HG02870 (cell line): ENCODE data around the gene CREB5.

ENCODE experiments used
- ATAC-seq: cut with Tn5 transposase; IDR thresholded peaks from one replicate; pipeline ENCODE4 v1.9.1; 2021; ENCODE audit warnings: mild to moderate bottlenecking, moderate library complexity; ENCODE audit not compliant: unreplicated experiment

Gene CREB5

DNA sequence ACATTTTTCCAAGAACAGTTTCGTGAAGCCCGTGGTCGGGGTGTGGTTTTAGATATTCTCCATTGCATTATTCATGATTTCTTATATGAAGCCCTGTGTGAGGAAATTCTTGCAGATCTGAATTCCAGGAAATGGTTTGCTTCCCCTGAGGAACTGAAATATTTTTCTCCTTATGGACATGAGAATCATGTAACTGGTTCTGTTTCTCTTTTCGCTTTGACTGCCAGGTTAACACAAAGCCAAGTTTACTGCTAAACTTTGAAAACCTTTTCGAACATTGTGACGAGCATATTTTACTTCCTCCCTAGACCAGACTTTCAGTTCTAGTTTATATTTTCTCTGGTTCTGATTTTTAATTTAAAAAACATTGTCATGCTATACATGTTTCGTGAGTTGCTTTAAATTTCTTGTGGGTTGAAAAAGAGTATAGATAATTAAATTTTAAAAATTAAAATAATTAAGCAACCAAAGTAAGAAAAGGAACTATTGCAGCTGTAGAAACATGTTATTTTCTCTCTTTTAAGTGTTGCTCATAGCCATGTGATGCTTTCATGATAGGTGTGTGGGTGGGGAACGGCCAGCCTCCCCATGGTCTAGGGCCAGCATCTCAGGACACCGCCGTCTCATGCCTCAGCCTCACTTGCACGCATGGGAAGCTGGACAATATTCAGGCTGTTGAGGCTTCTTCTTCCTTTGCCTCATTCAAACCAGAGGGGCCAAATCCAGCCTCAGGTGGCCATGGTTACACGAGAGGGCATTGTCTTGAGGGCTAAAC lies 97.1 kb downstream of the CREB5 start:
- ATAC-seq: peak; percentile 90

DNA sequence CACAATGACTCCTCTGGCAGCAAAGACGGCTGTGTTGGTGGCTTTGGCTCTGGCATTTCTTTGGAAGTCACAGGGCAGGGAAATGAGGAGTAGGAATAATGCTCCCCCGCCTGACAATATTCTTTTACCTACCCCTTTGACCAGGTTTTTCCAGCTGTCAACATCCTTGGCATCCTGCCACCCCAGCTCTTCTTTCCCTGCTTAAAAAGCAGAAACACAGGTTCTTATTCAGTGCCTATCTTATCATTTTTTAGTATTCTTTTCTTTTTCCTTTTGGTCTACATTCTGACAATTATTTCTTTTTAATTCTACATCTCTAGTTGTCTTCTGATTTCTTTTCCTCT lies 97.7 kb downstream of the CREB5 start:
- ATAC-seq: no peak

DNA sequence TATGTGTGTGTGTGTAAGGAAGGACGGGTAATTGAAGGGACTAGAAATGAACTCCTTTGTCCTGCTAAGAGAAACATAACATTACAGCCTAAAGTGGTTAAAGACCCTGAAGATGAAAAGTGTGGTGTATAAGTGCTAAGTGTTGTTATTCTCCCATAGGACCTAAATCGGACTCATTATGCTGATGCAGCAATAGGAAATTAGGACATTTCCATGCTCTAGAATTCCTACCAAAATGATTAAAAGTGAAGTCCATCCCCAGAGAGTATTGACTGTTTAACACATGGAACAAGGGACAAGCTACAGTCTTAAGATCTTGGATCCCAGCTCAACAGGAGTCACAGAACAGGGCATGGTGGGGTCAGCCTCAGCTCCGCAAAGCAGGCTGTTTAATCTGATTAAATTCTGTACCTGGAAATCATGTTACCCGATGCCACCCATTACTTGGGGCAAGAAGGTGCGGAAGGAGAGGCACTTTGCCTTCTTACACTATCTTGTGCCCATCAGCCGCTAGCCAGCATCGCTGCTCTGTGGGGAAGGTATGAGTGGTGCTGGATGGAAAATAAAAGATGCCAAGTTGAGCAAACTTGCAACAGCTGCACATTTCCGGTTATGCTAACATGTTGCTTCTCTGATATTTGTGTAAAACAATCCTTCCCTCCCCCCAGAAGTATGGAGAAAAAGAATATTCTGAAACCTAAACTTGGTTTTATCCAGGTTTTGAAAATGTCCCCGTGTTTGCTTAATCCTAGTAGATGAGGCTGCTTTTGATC lies 100.5 kb downstream of the CREB5 start:
- ATAC-seq: no peak

DNA sequence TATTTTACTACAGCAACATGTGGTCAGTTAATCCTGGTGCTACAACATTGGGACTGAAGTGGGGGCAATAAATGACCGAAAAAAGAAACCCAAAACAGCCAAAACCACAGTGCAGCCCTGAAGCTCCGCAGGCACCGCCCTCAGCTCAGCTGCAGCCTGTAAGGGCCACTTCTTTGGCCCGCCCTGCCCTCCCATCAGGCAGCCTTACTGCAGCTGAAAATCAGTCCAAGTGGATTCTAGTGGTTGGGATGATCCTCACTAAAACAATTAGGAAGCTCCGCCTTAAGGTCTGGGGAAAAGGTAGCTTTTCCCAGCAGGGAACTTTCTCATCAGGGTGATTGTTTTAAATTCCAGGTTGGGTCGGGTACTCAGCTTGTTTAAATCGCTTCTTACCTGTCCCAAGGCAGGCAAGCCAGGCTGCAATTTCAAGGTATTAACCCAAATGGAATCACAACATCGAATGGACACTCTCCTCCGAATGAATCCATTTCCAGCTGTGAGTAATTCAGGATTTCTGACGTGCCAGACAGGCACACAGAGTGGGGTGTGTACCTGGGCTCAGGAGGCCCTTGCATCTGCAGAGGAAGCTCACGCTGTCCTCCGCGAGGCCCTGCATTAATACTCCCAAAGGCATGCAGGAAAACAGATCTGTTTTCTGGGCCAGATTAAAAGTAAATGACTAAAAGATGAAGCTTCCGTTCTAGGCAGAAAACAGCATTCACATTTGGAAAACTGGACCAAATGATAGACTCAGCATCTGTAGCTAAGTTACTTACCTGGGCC lies 104.3 kb downstream of the CREB5 start:
- no peak for ATAC-seq

DNA sequence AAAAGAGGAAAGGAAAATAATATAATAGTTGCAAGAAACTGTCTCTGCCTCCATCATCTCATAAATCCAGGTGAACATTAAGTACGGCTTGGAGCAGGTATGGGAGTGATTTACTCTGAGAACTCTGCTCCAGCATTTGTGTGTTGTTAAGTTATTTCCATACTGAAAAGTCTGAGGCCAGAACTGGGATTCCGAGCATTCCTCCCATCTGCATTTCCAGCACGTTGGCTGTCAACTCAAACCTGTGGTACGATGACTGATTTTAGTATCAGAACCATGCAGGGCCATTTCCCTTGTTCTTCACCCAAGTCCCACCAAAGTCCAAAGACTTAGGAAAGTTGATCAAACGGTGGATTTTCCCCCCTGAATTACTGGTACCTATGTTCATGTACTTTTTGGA lies 104.9 kb downstream of the CREB5 start:
- ATAC-seq: no peak

DNA sequence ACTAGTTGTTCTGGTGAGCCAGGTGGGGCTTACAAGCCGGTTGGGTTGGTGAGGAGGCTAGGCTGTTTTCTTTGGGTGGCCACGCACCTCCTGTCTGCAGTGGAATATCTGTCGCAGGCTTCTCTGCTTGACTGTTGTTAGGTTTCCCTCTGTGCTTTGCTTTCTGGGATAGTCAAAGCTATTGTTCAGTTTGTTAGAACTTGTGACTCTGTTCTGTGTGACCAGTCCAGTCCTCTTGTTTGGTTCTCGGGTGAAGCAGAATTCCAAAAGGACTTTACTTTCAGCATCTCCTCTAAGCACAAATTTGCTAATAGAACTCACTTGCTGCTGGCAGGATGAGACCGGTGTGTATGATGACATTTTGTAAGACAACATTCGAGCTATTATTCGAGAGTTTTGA lies 105.3 kb downstream of the CREB5 start:
- no peak for ATAC-seq

DNA sequence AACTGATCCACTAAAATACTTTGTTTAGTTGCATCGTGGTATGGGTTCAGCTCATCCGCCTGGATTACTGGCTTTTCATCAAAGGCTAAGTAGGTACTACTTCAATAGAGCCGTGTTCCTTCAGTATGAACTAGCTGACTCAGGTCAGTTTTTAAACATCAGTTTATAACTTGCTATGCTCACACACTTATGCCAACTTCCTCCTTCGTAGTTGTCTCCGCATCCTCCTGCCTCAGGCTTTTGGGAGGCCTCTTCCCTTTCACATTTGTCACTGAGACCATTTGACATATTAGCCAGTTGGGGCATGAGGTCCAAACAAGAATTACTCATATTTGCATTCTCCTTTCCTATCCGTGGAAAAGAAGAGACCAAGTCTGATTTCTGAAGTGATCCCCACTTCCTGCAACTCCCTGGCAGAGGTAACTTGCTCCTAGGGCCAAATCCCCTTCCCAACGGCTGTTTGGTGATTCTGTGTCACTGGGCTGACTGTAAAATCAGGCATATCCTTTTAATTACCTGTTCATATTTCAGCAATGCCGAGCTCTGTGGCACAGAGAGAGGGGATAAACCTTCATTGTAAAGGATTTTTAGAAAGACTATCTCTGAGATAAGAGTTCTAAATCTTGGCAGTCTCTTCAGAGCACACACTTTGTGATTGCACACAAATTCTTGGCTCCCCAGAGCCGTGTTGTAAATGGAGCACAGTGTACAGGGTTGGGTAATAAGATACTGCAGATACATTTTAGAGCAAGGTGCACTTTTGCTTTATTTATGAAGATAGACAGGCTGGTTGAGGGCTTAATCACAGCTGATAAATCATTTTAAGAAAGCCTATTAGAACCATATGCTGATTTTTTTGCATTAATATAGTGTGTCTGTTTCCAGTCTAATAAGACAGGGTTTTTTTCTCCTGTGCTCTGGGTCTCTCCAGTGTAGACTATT lies 108.0 kb downstream of the CREB5 start:
- no peak for ATAC-seq

DNA sequence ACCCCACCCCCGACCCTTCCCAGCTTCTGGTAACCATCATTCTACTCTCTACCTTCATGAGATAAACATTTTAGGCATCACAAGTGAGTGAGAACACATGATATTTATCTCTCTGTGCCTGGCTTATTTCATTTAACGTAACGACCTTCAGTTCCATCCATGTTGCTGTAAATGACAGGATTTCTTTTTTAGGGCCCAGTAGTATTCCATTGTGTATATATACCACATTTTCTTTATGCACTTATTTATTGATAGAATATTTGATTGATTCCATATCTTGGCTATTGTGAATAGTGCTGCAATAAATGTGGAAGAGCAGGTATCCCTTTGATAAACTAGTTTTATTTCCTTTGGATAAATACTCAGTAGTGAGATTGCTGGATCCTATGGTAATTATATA lies 112.7 kb downstream of the CREB5 start:
- ATAC-seq: no peak

DNA sequence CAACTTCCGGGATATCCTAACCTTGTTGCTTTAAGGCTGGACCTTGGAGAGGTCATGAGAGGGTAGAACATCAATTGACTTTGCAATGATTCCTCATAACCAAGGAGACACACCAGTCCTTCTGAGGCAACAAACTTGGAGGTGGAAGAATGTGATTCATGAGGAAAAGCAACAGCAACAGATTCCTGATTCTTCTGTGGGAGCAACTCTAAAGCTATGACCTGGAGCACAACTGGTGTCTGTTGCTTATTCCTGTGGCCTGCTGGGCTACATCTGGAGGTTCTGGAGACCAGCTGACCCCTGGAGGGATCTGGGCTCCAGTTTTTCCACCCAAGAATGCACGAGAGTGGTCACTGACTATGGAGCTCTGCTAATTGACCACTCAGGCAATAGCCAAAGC lies 116.6 kb downstream of the CREB5 start:
- ATAC-seq: no peak

DNA sequence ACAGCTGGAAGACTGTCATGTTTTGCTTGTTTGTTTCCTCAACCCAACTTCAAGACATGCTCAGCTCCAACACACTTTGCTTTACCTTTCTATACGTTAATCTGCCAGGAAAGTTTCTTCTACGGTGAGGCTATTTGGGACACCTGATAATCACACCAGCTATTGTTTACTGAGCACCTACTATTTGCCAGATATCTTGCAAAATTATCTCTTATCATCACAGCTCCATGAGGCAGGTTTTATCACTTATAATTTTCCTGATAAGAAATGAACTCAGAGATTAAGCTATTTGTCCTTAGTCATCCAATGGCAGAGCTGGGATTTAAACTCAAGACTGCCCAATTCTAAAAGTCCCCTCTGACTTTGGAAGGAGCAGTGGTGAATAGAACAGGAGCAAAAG lies 117.4 kb downstream of the CREB5 start:
- ATAC-seq: no peak

DNA sequence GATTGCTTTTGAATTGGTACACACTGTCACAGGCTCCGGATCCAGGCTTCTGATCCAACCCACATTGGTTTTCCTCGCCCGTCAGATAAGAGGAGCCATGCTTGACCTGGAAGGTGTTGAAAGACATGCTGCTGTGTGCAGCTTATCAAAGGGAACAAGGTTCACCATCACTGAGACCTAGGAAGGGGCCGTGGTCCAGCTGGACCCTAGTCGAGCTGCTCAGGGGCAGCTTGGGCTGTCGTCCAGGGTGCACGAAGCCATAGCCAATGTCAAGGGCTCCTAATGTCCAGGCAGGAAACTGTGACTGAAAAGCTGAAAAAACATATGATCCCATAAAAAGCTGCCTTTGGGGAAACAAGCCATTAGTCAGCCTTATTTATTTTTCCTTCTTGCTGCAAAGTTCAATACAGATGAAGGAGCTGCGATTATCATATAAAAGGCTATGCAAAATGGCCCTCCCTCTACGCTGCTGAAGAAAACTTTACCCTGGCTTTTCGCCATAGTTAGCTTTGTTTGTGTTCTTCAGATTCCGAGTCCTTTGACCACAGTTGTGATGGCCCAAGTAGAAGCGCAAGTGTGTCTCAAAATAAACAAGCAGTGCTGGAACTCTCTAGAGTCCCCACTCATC lies 118.0 kb downstream of the CREB5 start:
- ATAC-seq: no peak

DNA sequence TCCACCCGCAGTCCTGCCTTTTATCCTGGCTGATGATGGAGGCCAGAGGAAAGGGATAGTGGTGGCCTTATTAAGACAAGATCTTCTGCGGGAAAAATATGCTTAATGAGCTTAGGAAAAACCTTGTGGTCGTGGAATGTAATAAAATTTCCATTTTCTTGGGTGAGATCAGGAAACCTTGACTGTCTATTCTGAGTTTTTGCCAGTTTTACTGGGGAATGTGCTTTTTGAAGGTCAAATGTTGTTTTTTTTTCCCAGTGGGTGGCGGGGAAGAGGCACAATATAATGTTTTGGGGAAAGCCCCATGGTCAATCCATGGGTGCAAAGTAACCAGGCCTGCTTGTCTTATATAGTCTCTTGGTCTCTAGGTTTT lies 118.5 kb downstream of the CREB5 start:
- ATAC-seq: no peak

DNA sequence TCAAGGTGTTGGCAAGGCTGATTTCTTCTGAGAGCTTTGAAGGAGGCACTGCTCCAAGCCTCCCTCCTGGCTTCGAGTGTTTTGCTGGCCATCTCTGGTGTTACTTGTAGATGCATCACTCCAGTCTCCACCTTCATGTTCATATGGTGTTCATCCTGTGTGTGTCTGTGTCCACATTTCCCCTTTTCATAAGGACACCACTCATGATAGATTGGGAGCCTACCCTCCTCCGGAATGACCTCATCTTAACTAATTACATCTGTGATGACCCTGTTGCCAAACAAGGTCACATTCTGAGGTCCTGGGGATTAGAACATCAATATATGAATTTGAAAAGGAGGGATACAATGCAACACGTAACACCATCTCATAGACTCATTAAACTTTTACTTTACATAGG lies 119.0 kb downstream of the CREB5 start:
- no peak for ATAC-seq

DNA sequence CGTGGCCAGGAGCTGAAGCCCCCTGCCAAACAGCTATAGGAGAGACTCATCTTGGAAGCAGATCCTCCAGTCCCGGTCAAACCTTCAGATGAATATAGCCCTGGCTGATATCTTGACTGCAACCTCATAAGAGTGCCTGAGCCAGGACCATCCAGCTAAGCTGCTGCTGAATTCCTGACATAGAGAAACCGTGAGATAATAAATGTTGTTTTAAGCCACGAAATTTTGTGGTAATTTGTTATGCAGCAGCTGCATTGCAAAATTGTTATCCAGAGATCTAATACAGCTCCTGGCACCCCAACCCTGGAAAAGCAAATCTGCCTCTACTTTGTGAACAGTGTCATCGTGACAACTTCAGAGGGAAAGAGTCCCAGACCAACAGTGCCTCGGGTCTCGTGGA lies 119.9 kb downstream of the CREB5 start:
- ATAC-seq: no peak

DNA sequence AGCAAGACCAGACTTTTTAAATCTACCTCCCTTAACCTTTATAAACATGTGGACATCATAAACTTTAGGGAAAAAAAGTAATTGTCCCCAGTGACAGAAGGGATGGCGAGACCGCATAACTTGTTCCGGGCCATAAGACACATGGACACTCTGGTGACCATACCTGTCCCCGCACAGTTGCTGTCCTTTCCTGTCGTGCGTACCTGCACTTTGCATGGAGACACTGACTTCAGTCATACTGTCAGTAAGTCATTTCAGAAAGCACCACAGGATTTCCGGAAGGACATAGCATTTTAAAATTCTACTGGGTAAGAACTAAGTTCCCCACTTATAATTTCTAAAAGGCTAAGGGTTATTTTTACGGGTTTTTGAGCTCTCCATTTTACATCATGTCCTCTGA lies 120.9 kb downstream of the CREB5 start:
- ATAC-seq: no peak

DNA sequence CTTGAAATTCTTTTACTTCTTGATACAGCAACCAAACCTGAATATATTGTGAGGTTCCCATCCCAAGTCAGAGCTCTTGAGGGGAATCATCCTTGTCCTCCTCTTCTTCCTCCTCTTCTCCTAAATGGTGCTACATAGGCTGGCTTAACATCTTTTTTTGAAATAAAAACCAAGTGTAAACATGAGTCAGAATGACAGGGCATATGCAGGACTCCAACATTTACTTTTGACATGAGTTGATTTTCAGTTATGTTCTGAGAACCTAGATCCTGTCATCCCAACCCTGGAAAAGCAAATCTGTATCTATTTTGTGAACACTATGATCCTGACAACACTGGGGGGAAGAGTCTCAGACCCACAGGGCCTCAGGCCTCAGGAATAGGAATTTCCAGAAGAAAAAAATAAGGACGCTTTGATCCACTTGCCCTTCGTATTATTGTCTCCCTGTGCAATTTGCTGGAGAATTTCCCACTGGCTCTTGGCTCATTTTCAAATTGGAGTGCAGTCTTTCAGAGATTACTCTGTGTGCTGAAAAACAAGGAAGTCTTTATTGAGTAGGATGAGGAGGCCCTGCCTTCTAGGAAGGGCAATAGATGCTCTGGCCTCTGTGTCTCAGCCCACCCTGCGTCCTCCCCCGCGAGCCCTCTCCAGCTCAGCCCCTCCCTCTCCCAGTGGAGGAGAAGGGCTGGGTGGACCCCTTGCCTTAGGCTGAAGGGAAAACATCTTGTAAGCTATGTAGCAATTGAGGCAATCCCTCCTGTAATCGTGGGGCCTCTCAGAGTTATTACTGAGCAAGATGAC lies 121.6 kb downstream of the CREB5 start:
- no peak for ATAC-seq

DNA sequence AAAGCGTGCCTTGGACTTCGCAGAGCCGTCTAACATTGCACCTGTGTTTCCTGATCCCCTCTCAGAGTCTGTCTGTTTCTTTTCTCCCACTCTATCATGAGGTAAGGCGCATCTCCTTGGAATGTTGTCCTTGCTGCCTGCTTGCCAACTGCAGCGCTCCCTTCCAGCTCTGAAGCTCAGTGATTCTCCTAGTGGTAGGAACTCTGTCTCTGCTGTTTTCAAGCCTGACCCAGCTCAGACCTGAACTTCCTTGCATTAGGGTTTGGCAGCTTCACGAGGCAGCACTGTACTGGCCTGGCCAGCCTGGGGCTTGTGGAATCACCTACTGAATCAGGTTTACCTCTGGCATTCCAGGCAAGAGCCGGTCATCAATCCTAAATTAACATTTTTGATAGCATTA lies 123.9 kb downstream of the CREB5 start:
- no peak for ATAC-seq

DNA sequence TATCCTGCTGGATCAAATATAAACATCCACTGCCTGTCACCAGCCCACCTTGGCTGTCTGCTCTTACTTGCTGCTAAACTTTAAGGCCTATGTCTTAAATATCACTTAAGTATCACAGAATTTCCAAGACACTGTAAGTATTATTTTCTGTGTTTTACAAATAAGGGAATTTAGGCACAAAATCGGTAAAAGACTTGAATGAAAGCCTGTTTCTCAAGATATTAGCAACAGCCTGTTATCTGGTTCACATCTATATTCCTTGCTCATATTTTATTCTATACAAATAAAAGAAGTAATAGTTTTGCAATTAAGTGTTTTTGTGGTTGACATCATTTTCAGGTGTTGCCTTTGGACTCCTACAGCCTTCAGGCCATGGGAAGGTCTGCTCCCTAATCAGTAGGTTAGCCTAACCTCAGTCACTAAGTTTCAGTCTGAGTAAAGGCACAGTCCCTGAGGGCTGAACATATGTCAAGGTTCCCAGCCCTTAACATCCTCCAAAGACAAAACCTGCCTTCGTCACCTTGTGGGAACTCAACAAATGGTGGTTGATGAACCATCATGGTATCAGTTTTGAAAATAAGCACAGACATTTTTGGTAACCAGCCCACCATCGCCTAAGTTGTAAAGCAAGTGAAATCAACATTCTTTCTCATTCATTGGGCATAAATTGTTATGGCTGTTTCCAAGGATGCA lies 127.1 kb downstream of the CREB5 start:
- peak; percentile 97 for ATAC-seq

DNA sequence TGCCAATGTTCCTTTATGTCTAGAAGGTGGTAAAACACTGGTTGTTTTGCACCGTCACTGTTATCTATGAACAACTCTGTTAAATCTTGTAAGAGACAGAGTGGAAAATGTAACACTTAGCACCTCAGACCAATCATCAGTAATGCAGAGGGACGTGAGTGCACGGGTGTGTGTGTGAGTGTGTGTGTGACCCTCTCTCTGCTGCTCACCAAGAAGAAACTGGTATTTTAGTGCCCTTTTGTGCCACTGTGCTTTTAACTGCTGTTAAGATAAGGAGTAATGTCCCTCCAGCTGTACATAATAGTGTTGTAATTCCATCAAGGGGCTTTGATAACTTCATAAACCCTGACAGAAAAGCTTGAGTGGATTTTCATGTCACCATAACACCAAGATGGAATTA lies 130.1 kb downstream of the CREB5 start:
- ATAC-seq: no peak
